GM21381 (cell line): ENCODE data around the gene WNK4.

Experiments used
- ATAC-seq: cut with Tn5 transposase; IDR thresholded peaks from one replicate; pipeline ENCODE4 v1.9.1; 2021; ENCODE audit warnings: mild to moderate bottlenecking, moderate library complexity; ENCODE audit not compliant: unreplicated experiment

The WNK4 gene

GRCh38 chr17:42832934-42833766, 52.7 kb downstream of the WNK4 start, which contains the start of gene PSME3:
PSME3 (plus strand) TSS chr17:42833397; CDS start chr17:42833632, 235 bp downstream.
- ATAC-seq, result peak; percentile 82

- ATAC-seq, result no peak
Measured at GRCh38 chr17:42833767-42834422, 53.5 kb downstream of the WNK4 start.

DNA sequence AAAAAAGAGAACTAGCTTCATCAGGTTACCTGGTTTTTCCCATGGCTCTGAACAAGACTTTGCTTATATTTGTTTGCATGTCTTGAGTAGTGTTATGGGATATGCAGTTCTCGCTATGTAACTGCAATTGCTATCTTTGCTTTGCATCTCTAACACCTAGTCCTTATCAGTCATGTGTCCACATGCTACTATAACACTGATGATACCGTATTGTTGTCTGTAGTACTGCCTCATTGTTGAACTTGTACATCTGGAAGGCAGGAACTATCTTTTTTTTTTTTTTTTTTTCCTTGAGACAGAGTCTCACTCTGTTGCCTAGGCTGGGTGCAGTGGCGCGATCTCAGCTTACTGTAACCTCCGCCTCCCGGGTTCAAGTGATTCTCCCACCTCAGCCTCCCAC, 55.3 kb downstream of the WNK4 start:
- ATAC-seq, result no peak

- ATAC-seq, result no peak
Measured at GRCh38 chr17:42841975-42842685, 61.7 kb downstream of the WNK4 start.

- ATAC-seq, result no peak
Measured at GRCh38 chr17:42843358-42843934, 63.0 kb downstream of the WNK4 start.

DNA sequence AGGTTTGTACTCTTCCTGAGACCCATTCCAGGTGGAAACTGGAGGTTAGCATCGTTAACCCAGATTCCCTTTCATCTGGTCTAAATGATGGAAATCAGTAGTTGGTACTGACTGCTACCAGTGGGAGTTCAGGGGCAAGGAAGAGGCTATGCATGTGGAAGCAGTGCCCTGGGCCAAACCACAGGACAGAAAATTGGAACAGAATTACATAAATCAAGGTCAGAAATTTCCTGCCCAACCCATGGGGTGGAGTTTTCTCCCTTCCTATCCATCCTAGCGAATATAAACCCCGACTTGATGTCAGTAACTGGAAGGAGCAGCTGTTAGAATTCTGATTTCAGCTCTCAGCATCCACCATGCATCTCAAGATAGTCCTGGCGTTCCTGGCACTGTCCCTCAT, 63.9 kb downstream of the WNK4 start, which contains the start of gene AOC2:
Gene AOC2, plus strand, starts transcription at position 310 of the 400 bp plus-strand sequence. Its CDS starts 47 bp downstream, at position 357.
- ATAC-seq, result no peak

DNA sequence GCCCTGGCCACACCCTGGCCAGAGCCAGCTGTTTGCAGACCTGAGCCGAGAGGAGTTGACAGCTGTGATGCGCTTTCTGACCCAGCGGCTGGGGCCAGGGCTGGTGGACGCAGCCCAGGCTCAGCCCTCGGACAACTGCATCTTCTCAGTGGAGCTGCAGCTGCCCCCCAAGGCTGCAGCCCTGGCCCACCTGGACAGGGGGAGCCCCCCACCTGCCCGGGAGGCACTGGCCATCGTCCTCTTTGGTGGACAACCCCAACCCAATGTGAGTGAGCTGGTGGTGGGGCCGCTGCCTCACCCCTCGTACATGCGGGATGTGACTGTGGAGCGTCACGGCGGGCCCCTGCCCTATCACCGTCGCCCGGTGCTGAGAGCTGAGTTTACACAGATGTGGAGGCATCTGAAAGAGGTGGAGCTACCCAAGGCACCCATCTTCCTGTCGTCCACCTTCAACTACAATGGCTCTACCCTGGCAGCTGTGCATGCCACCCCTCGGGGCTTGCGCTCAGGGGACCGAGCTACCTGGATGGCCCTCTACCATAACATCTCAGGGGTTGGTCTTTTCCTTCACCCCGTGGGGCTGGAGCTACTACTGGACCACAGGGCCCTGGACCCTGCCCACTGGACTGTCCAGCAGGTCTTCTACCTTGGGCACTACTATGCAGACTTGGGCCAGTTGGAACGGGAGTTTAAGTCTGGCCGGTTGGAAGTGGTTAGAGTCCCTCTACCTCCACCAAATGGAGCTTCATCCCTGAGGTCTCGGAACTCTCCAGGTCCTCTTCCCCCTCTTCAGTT, 64.5 kb downstream of the WNK4 start:
- no peak for ATAC-seq

DNA sequence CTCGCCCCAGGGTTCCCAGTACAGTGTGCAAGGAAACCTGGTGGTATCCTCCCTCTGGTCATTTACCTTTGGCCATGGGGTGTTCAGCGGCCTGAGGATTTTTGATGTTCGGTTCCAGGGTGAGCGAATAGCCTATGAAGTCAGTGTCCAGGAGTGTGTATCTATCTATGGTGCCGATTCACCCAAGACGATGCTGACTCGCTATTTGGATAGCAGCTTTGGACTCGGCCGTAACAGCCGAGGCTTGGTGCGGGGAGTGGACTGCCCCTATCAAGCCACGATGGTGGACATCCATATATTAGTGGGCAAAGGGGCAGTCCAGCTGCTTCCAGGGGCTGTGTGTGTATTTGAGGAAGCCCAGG, 65.1 kb downstream of the WNK4 start:
- ATAC-seq, result no peak

DNA sequence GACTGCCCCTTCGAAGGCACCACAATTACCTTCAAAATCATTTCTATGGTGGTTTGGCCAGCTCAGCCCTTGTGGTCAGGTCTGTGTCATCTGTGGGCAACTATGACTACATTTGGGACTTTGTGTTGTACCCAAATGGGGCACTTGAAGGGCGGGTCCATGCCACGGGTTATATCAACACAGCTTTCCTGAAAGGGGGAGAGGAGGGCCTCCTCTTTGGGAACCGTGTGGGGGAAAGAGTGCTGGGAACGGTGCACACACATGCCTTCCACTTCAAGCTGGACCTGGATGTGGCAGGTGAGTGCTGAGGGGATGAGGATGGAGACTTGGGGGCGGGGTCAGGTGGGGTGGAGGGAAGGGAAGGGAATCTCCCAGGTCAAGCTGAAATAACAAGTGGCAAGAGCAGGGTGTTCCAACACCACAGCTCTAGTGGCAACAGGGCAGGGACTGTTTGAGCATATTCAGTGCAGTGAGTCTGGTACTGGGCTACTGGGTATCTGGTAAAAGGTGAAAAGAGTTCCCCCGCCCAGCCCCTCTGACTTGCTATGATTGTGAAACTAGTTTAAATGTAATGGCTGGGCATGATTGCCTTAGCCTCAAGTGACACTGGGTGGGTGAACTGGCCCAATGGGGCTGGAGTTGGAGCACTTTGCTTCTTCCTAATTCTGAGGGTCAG, 65.6 kb downstream of the WNK4 start:
- no peak for ATAC-seq
